PC-9 (cell line): ENCODE results near the gene PCP4.

Source experiments
- CTCF ChIP-seq: fragments of 200-600 bp; sonication (generic); conservative IDR thresholded peaks from 2 replicates; pipeline ENCODE4 v1.6.1; 2017; ENCODE audit warnings: mixed run types, antibody characterized with exemption, mild to moderate bottlenecking, moderate library complexity
- EZH2 ChIP-seq: fragments of 200-600 bp; sonication (generic); IDR thresholded peaks from 2 replicates; pipeline ENCODE4 v1.8.0; 2017; ENCODE audit warnings: antibody characterized with exemption, low read depth

GRCh38 chr21:39852021-39852721, 15.1 kb upstream of the PCP4 start:
- TF ChIP-seq CTCF: no peak
- TF ChIP-seq EZH2: no peak
